H1 (cell line): ENCODE results near the gene FAM219A. TPM values are rescaled to one million over a fixed set of nuclear protein-coding genes. Genes with fewer than 3 reads are reported as not detected.

ENCODE experiments used
- CTCF ChIA-PET: fragments of 300-600 bp; sonication (Branson Sonifier 250); formaldehyde crosslinking; loops from one replicate; lab custom pipeline; 2021; ENCODE audit not compliant: partially characterized antibody; lab: Charles Lee
- POLR2A ChIA-PET: fragments of 300-600 bp; sonication (Branson Sonifier 250); formaldehyde crosslinking; loops from one replicate; lab custom pipeline; 2021; ENCODE audit warnings: inconsistent platforms; ENCODE audit not compliant: partially characterized antibody; lab: Charles Lee
- DNase-seq, 2 experiments: peaks; one replicate each; pipeline versions ENCODE4 v3.0.0 to v3.0.0-alpha.2; 2010 to 2022; ENCODE audit warnings: low spot score in 2 of 2, low read depth in 1 of 2, mixed read lengths in 1 of 2
- FAIRE-seq: peaks from 2 replicates; lab custom pipeline; 2011; peaks lifted over from hg19 to GRCh38; lab: Jason Lieb, UNC
- H2AFZ ChIP-seq: 2 replicates; pipeline ENCODE4 v1.8.1; 2012; ENCODE audit warnings: low read length, inconsistent platforms
- H2AK5ac ChIP-seq: 2 replicates; pipeline ENCODE4 v1.6.1; 2013; ENCODE audit warnings: low read depth, low read length
- H2BK120ac ChIP-seq: replicated peaks from 2 replicates; pipeline ENCODE3; 2013; ENCODE audit warnings: low read depth, low read length, inconsistent platforms
- H2BK12ac ChIP-seq: 2 replicates; pipeline ENCODE4 v1.6.1; 2013; ENCODE audit warnings: low read depth, low read length
- H2BK15ac ChIP-seq: 2 replicates; pipeline ENCODE4 v1.6.1; 2013; ENCODE audit warnings: low read length
- H2BK20ac ChIP-seq: 2 replicates; pipeline ENCODE4 v1.6.1; 2013; ENCODE audit warnings: low read length
- H2BK5ac ChIP-seq: 2 replicates; pipeline ENCODE4 v1.6.1; 2013; ENCODE audit warnings: low read depth, low read length
- H3K14ac ChIP-seq: 2 replicates; pipeline ENCODE4 v1.6.1; 2013; ENCODE audit warnings: inconsistent platforms; ENCODE audit not compliant: insufficient read length
- H3K18ac ChIP-seq: 2 replicates; pipeline ENCODE4 v1.6.1; 2013; ENCODE audit warnings: low read length; ENCODE audit errors: extremely low read depth
- H3K23ac ChIP-seq: 2 replicates; pipeline ENCODE4 v1.6.1; 2013; ENCODE audit warnings: inconsistent platforms; ENCODE audit not compliant: insufficient read length
- H3K23me2 ChIP-seq: 2 replicates; pipeline ENCODE4 v1.6.1; 2013; ENCODE audit warnings: low read depth, low read length
- H3K27ac ChIP-seq: 2 replicates; pipeline ENCODE4 v1.6.1; 2011; ENCODE audit warnings: low read depth, low read length, inconsistent platforms
- H3K27me3 ChIP-seq, 4 experiments: replicated peaks in 1 of 4; 1 replicate in 1 of 4; 2 replicates in 3 of 4; pipeline versions ENCODE4 v1.6.1 to v1.8.1; 2011 to 2013; ENCODE audit warnings: low read length in 3 of 4, mild to moderate bottlenecking in 3 of 4, inconsistent platforms in 2 of 4, mixed read lengths in 2 of 4, moderate library complexity in 1 of 4; ENCODE audit not compliant: control insufficient read depth in 3 of 4, insufficient read depth in 3 of 4; ENCODE audit errors: extremely low read depth in 1 of 4
- H3K36me3 ChIP-seq, 4 experiments: 2 replicates each; pipeline versions ENCODE4 v1.6.1 to v1.8.1; 2011 to 2013; ENCODE audit warnings: mild to moderate bottlenecking in 4 of 4, low read length in 3 of 4, moderate library complexity in 2 of 4, control low read depth in 1 of 4, inconsistent platforms in 1 of 4; ENCODE audit not compliant: insufficient read depth in 4 of 4, control insufficient read depth in 2 of 4
- H3K4ac ChIP-seq: replicated peaks from 2 replicates; pipeline ENCODE3; 2013; ENCODE audit warnings: low read length, low read depth, mixed read lengths, inconsistent platforms; ENCODE audit not compliant: insufficient read length
- H3K4me1 ChIP-seq, 4 experiments: replicated peaks in 1 of 4; 1 replicate in 1 of 4; 2 replicates in 3 of 4; pipeline versions ENCODE4 v1.6.1 to v1.8.1; 2011 to 2013; ENCODE audit warnings: low read length in 3 of 4, inconsistent platforms in 2 of 4, mixed read lengths in 1 of 4; ENCODE audit not compliant: insufficient read depth in 4 of 4, control insufficient read depth in 3 of 4
- H3K4me2 ChIP-seq, 2 experiments: 2 replicates each; pipeline versions ENCODE4 v1.6.1 to v1.8.1; 2011 to 2013; ENCODE audit warnings: low read depth in 2 of 2, low read length in 2 of 2, control low read depth in 1 of 2, inconsistent platforms in 1 of 2, mild to moderate bottlenecking in 1 of 2; ENCODE audit not compliant: insufficient read depth in 1 of 2
- H3K4me3 ChIP-seq, 4 experiments: fragments of 200-600, 300-600 bp in 1 of 4; sonication (generic), shearing (Covaris generic), sonication (Bioruptor Twin) in 1 of 4; 2 replicates each; pipeline versions ENCODE4 v1.5.1 to v1.8.1; 2011 to 2016; ENCODE audit warnings: low read length in 4 of 4, low read depth in 3 of 4, control low read depth in 2 of 4, inconsistent platforms in 2 of 4, mild to moderate bottlenecking in 2 of 4, mixed read lengths in 1 of 4, moderate library complexity in 1 of 4; ENCODE audit not compliant: insufficient read depth in 2 of 4; ENCODE audit errors: extremely low read depth in 1 of 4
- H3K56ac ChIP-seq: replicated peaks from 2 replicates; pipeline ENCODE3; 2013; ENCODE audit warnings: low read depth, mild to moderate bottlenecking, mixed read lengths, low read length, inconsistent platforms; ENCODE audit not compliant: insufficient read length
- H3K79me1 ChIP-seq: 2 replicates; pipeline ENCODE4 v1.6.1; 2013; ENCODE audit warnings: low read depth, low read length, control low read depth
- H3K79me2 ChIP-seq, 2 experiments: 2 replicates each; pipeline versions ENCODE4 v1.6.1 to v1.8.1; 2012 to 2013; ENCODE audit warnings: low read length in 2 of 2, mild to moderate bottlenecking in 2 of 2, inconsistent platforms in 1 of 2; ENCODE audit not compliant: insufficient read depth in 2 of 2, control insufficient read depth in 1 of 2
- H3K9ac ChIP-seq, 4 experiments: replicated peaks in 1 of 4; 1 replicate in 1 of 4; 2 replicates in 3 of 4; pipeline versions ENCODE4 v1.6.1 to v1.8.1; 2011 to 2013; ENCODE audit warnings: low read depth in 3 of 4, low read length in 3 of 4, control low read depth in 2 of 4, mild to moderate bottlenecking in 2 of 4, moderate library complexity in 2 of 4, inconsistent platforms in 1 of 4; ENCODE audit errors: extremely low read depth in 1 of 4
- H3K9me3 ChIP-seq, 2 experiments: 2 replicates each; pipeline versions ENCODE4 v1.6.1 to v1.8.1; 2012 to 2013; ENCODE audit warnings: mild to moderate bottlenecking in 2 of 2, moderate library complexity in 2 of 2, control low read depth in 1 of 2, inconsistent platforms in 1 of 2, low read depth in 1 of 2, low read length in 1 of 2, mixed read lengths in 1 of 2; ENCODE audit not compliant: insufficient read depth in 2 of 2
- H4K20me1 ChIP-seq, 2 experiments: replicated peaks in 1 of 2; 2 replicates each; pipeline versions ENCODE3 to v1.8.1; 2011 to 2013; ENCODE audit warnings: inconsistent platforms in 2 of 2, low read length in 2 of 2, mild to moderate bottlenecking in 1 of 2; ENCODE audit not compliant: insufficient read depth in 2 of 2, control insufficient read depth in 1 of 2
- H4K5ac ChIP-seq: 2 replicates; pipeline ENCODE4 v1.6.1; 2013; ENCODE audit warnings: low read length, low read depth, mixed read lengths, inconsistent platforms; ENCODE audit not compliant: insufficient read length
- H4K8ac ChIP-seq: 2 replicates; pipeline ENCODE4 v1.8.0; 2013; ENCODE audit warnings: mild to moderate bottlenecking, moderate library complexity, low read length, inconsistent platforms; ENCODE audit not compliant: insufficient read depth; ENCODE audit errors: extremely low read depth
- H4K91ac ChIP-seq: replicated peaks from 2 replicates; pipeline ENCODE3; 2013; ENCODE audit warnings: low read length, mixed read lengths, inconsistent platforms; ENCODE audit not compliant: insufficient read length
- JUND ChIP-seq: IDR thresholded peaks from 2 replicates; pipeline ENCODE4 v1.6.1; 2011; ENCODE audit warnings: mild to moderate bottlenecking, improper control_type of control experiment, low read length
- WGBS, 2 experiments: shearing (Covaris generic) in 1 of 2; methylation state at CpG; one replicate each; pipeline versions ENCODE4 v1.1.6 to v1.1.7; 2013 to 2015; ENCODE audit warnings: low lambda C conversion rate in 2 of 2, mixed read lengths in 2 of 2, inconsistent platforms in 1 of 2, low coverage in 1 of 2, missing lambda C conversion rate in 1 of 2; ENCODE audit not compliant: insufficient replicate concordance in 2 of 2, insufficient coverage in 1 of 2, insufficient read length in 1 of 2; ENCODE audit errors: extremely low coverage in 1 of 2, missing lambda C conversion rate in 1 of 2; 5-methylcytosine and 5-hydroxymethylcytosine counted together
- polyA plus RNA-seq, 7 experiments: library from polyadenylated mRNA; depleted of rRNA in 3 of 7; stranded (reverse) in 5 of 7; unstranded in 2 of 7; fragments of >200 nt in 5 of 7; fragments of 200-250 nt in 2 of 7; gene quantifications; 1 replicate in 5 of 7; 2 replicates in 1 of 7; 4 replicates in 1 of 7; pipeline versions ENCODE4 v1.2.1 to v1.2.3, GENCODE V29; 2011 to 2013; ENCODE audit warnings: missing spikeins in 2 of 7, mixed read lengths in 2 of 7
- total RNA-seq: library from RNA; stranded (reverse); fragmentation: NEBNext Ultra II Directional; extraction: Animal tissue kit (Norgen Biotek cat#: 25700); gene quantifications from 2 replicates; pipeline ENCODE4 v1.2.1, GENCODE V29; 2021

The FAM219A gene
- total and polyA plus RNA-seq, 2 of the 8 experiments (the other 6 are each of a cell fraction or from before 2014, with no cell fraction given): 7.7 to 10.4 TPM

DNA sequence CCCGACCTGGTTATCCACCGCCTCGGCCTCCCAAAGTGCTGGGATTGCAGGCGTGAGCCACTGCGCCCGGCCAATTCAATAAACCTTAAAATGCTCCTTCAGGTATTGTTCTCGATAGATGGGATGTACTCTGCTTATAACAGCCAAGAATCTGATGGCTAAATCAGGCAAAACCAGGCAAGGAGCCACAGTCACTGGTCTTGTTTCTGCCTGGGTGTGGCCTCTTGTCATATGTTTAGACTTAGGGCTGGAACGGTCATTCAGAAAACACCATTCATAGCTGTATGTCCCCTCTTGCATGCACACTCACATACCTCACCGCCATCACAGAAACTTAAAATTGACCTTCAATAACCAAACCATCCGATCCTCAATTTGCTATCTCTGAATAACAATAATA is 7.7 kb downstream of the FAM219A start:
- Histone ChIP-seq H3K23me2 (no peaks in the 10 kb centered on the region), H2BK15ac (no peak overlapping the region), H2BK12ac (no peak overlapping the region), H3K36me3 (no peaks in the 10 kb centered on the region), H3K27ac (no peak overlapping the region), H4K91ac (no peak overlapping the region), H2AK5ac (no peak overlapping the region), H2BK20ac (no peak overlapping the region), H3K23ac (no peak overlapping the region), H2BK120ac (no peak overlapping the region), H3K14ac (no peak overlapping the region), H3K9me3 (no peaks in the 10 kb centered on the region), H3K18ac (no peak overlapping the region), H2AFZ (no peak overlapping the region), H4K5ac (no peak overlapping the region), H3K27me3 (no peaks in the 10 kb centered on the region), H3K56ac (no peak overlapping the region), H4K20me1 (peaks cover 0 to 1% of the 10 kb centered on the region in 2 experiments), H3K4me3 (no peak overlapping the region), H3K79me1 (no peaks in the 10 kb centered on the region; the same call in 1 of the 2 replicates), H3K79me2 (no peaks in the 10 kb centered on the region), H3K4me1 (peaks cover 0 to 4% (median 3%) of the 10 kb centered on the region in 4 experiments; a peak in 3 of 7 replicates), H3K9ac (no peak overlapping the region), H3K4ac (no peak overlapping the region), H4K8ac (no peak overlapping the region), H2BK5ac (no peak overlapping the region), H3K4me2 (no peak overlapping the region)
- 90% methylated on average over 10 of the region's 10 CpGs; no CpG with 5 or more reads in 1 of the 2 experiments for WGBS, 2 experiments
- FAIRE-seq: no peak
- POLR2A ChIA-PET: no interaction called here
- no peak for DNase-seq
- CTCF ChIA-PET: interaction anchor here (0.7 to 13.0 kb wide), 9 partner anchors 14 to 117 kb away, joined by 3 to 73 read pairs (median 6); no protein-coding TSS in a partner anchor
- no peak for TF ChIP-seq JUND
